KMS-11 (cell line): ENCODE results near the gene PDK1.

Source experiments
- H2AFZ ChIP-seq: fragments of 200-600 bp; sonication (generic); 2 replicates; pipeline ENCODE4 v1.6.1; 2016; ENCODE audit warnings: antibody characterized with exemption, mixed run types, low read depth
- H3K27ac ChIP-seq: fragments of 200-600 bp; sonication (generic); 2 replicates; pipeline ENCODE4 v1.6.1; 2016; ENCODE audit warnings: mild to moderate bottlenecking, mixed run types
- H3K27me3 ChIP-seq: fragments of 200-600 bp; sonication (generic); 2 replicates; pipeline ENCODE4 v1.6.1; 2017; ENCODE audit warnings: mild to moderate bottlenecking, low read depth, mixed run types, moderate library complexity; ENCODE audit not compliant: insufficient read depth
- H3K36me3 ChIP-seq: fragments of 200-600 bp; sonication (generic); 2 replicates; pipeline ENCODE4 v1.6.1; 2017; ENCODE audit warnings: mild to moderate bottlenecking, mixed run types; ENCODE audit not compliant: insufficient read depth
- H3K4me1 ChIP-seq: fragments of 200-600 bp; sonication (generic); 2 replicates; pipeline ENCODE4 v1.6.1; 2016; ENCODE audit warnings: mild to moderate bottlenecking, low read depth, mixed run types; ENCODE audit not compliant: poor library complexity, severe bottlenecking
- H3K4me2 ChIP-seq: fragments of 200-600 bp; sonication (generic); 2 replicates; pipeline ENCODE4 v1.7.0; 2016; ENCODE audit warnings: mild to moderate bottlenecking, mixed run types
- H3K4me3 ChIP-seq: fragments of 200-600 bp; sonication (generic); IDR thresholded peaks from 2 replicates; pipeline ENCODE4 v1.6.1; 2017; ENCODE audit warnings: low read depth, low read length, mixed read lengths; ENCODE audit not compliant: insufficient read depth
- H3K79me2 ChIP-seq: fragments of 200-600 bp; sonication (generic); 2 replicates; pipeline ENCODE4 v1.6.1; 2016; ENCODE audit warnings: low read depth, mixed run types; ENCODE audit not compliant: insufficient read depth
- H3K9ac ChIP-seq: fragments of 200-600 bp; sonication (generic); 2 replicates; pipeline ENCODE4 v1.6.1; 2016; ENCODE audit warnings: mild to moderate bottlenecking, mixed run types
- H4K20me1 ChIP-seq: fragments of 200-600 bp; sonication (generic); 2 replicates; pipeline ENCODE4 v1.6.1; 2016; ENCODE audit warnings: mild to moderate bottlenecking, mixed run types; ENCODE audit not compliant: insufficient read depth
- TF ChIP-seq, protein P1 (sequence below): fragments of 200-600 bp; sonication (generic); conservative IDR thresholded peaks from 2 replicates; pipeline ENCODE4 v1.6.1; 2017; ENCODE audit warnings: low read depth, mild to moderate bottlenecking, antibody characterized with exemption, low read length, moderate library complexity, mixed read lengths

The PDK1 gene

GRCh38 chr2:172614932-172615331 is 59.0 kb downstream of the PDK1 start:
- Histone ChIP-seq H3K27me3 (no peaks in the 10 kb centered on the region), H3K36me3 (no peaks in the 10 kb centered on the region), H3K27ac (no peak overlapping the region), H4K20me1 (no peaks in the 10 kb centered on the region), H3K9ac (no peak overlapping the region), H3K4me2 (no peak overlapping the region), H3K4me3 (no peak overlapping the region), H3K4me1 (no peaks in the 10 kb centered on the region), H2AFZ (no peak overlapping the region), H3K79me2 (no peaks in the 10 kb centered on the region)
- TF ChIP-seq, protein P1, sequence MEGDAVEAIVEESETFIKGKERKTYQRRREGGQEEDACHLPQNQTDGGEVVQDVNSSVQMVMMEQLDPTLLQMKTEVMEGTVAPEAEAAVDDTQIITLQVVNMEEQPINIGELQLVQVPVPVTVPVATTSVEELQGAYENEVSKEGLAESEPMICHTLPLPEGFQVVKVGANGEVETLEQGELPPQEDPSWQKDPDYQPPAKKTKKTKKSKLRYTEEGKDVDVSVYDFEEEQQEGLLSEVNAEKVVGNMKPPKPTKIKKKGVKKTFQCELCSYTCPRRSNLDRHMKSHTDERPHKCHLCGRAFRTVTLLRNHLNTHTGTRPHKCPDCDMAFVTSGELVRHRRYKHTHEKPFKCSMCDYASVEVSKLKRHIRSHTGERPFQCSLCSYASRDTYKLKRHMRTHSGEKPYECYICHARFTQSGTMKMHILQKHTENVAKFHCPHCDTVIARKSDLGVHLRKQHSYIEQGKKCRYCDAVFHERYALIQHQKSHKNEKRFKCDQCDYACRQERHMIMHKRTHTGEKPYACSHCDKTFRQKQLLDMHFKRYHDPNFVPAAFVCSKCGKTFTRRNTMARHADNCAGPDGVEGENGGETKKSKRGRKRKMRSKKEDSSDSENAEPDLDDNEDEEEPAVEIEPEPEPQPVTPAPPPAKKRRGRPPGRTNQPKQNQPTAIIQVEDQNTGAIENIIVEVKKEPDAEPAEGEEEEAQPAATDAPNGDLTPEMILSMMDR = no peak

- H3K27me3 ChIP-seq = no peaks in the 10 kb centered on the region
- H3K4me1 ChIP-seq = no peaks in the 10 kb centered on the region
- TF ChIP-seq, protein P1 = no peak
- no peak overlapping the region for H3K27ac ChIP-seq
- H3K4me3 ChIP-seq = no peak overlapping the region
- no peak overlapping the region for H2AFZ ChIP-seq
- no peak overlapping the region for H3K9ac ChIP-seq
- H3K36me3 ChIP-seq = no peaks in the 10 kb centered on the region
- H4K20me1 ChIP-seq = no peaks in the 10 kb centered on the region
- H3K4me2 ChIP-seq = no peak overlapping the region
- H3K79me2 ChIP-seq = no peaks in the 10 kb centered on the region
Observed at GRCh38 chr2:172615727-172616261, 59.9 kb downstream of the PDK1 start.

GRCh38 chr2:172617115-172617514 is 61.2 kb downstream of the PDK1 start:
- no peaks in the 10 kb centered on the region for H3K36me3 ChIP-seq
- no peak overlapping the region for H3K9ac ChIP-seq
- H3K4me2 ChIP-seq = no peak overlapping the region
- no peaks in the 10 kb centered on the region for H3K4me1 ChIP-seq
- no peaks in the 10 kb centered on the region for H3K79me2 ChIP-seq
- TF ChIP-seq, protein P1 = no peak
- no peaks in the 10 kb centered on the region for H4K20me1 ChIP-seq
- H3K27ac ChIP-seq = no peak overlapping the region
- H3K27me3 ChIP-seq = no peaks in the 10 kb centered on the region
- H2AFZ ChIP-seq = no peak overlapping the region
- no peak overlapping the region for H3K4me3 ChIP-seq

DNA sequence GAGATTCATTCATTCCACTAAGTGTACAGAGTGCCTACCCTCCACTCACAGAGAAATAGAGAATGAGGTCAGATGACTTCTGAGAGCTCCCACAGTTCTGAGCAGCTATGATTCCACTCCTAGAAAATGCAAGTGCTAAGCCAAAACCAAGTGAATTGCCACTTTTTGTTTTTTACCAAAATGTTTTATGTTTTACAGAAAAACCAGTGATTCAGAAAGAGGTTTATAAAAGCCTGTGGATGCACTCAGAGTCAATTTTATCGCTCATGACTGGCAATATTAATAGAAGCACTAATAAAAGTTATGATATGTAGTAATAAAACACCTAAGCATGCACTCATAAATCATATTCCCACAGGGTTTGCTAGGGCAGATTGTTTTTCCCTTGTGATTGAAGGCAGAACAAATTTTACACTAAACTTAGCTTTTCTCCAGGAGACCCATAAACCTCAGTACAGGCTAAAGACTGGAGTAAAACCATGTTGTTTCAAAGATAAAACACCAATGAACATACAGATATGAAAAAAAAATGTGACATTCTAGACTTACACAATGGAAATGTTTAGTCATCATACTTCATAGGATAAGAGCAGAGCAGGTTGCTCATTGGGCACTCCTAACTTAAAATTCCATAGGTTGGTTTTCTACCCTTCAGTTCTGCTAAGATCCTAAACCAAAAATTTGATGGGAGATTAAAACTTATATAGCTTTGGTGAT is 67.5 kb downstream of the PDK1 start:
- H3K36me3 ChIP-seq = no peaks in the 10 kb centered on the region
- no peak overlapping the region for H3K4me2 ChIP-seq
- TF ChIP-seq, protein P1 = no peak
- H3K4me3 ChIP-seq = no peak overlapping the region
- no peak overlapping the region for H2AFZ ChIP-seq
- no peaks in the 10 kb centered on the region for H3K27me3 ChIP-seq
- H3K79me2 ChIP-seq = no peaks in the 10 kb centered on the region
- H3K9ac ChIP-seq = no peak overlapping the region
- H3K4me1 ChIP-seq = no peaks in the 10 kb centered on the region
- H3K27ac ChIP-seq = no peak overlapping the region
- no peaks in the 10 kb centered on the region for H4K20me1 ChIP-seq
